Mononuclear cell (primary cell): ENCODE measurements around the gene SSU72. TPM values are rescaled to one million over a fixed set of nuclear protein-coding genes. Genes with fewer than 3 reads are reported as not detected.

Source experiments
- H3K27me3 ChIP-seq: 2 replicates; pipeline ENCODE4 v1.6.0; 2011; ENCODE audit warnings: low read length, control low read depth; ENCODE audit not compliant: insufficient read depth
- H3K4me1 ChIP-seq: 2 replicates; pipeline ENCODE4 v1.5.1; 2011; ENCODE audit warnings: mild to moderate bottlenecking, low read length, control low read depth; ENCODE audit not compliant: insufficient read depth
- H3K4me3 ChIP-seq: 2 replicates; pipeline ENCODE4 v1.5.1; 2011; ENCODE audit warnings: mild to moderate bottlenecking, low read length, moderate library complexity
- H3K9me3 ChIP-seq: 2 replicates; pipeline ENCODE4 v1.5.1; 2011; ENCODE audit warnings: low read depth, mild to moderate bottlenecking, control low read depth, low read length
- total RNA-seq: library from RNA; depleted of rRNA; stranded (reverse); fragments of >200 nt; gene quantifications from one replicate; pipeline ENCODE4 v1.2.3, GENCODE V29; 2012

Gene SSU72
- total RNA-seq, 1 donor, result 47.9 TPM

- H3K4me1 ChIP-seq, result no peaks in the 10 kb centered on the region
These were observed 16.8 kb upstream of the SSU72 start for GRCh38 chr1:1591452-1591851.

GRCh38 chr1:1583347-1584010 lies 8.8 kb upstream of the SSU72 start:
- no peaks in the 10 kb centered on the region for H3K9me3 ChIP-seq
- peaks cover 5% of the 10 kb centered on the region for H3K27me3 ChIP-seq
- H3K4me1 ChIP-seq, result no peaks in the 10 kb centered on the region
- H3K4me3 ChIP-seq, result no peak overlapping the region

More at GRCh38 chr1:1591452-1591851, 16.8 kb upstream of the SSU72 start:
- no peaks in the 10 kb centered on the region for H3K27me3 ChIP-seq
- H3K4me3 ChIP-seq, result no peak overlapping the region
- H3K9me3 ChIP-seq, result no peaks in the 10 kb centered on the region

DNA sequence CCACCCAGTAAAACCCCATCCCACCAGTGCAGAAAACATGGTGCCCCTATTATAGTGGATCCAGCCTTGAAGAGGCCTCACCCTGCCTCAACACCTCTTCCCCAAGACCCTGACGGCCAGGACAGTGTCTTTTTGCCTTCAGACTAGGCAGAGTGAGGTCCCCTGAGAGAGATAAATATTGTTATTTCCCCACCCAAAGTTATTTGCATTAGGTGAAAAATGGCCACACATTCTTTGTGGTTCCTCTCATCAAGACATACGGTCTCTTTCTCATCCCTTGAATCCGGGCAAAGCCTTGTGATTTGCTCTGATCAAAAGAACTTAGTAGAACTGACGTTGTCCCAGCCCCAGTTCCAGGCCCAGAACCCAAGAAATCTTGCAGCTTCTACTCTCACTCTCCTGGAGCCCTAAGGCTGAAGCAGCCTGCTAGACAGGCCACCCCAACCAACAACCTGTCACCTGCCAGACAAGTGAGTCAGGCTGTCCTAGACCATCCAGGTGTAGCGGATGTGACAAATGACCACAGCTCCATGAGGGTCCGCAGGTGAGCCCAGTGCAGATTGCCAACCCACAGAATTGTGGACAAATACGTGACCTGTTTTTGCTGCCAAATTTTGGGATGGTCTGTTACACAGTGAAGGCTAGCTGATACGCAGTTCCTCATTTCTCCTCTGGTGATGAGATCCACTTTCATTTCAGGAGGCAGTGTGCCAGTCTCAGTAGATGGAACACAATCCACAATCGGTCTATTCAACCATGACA lies 8.1 kb upstream of the SSU72 start:
- Histone ChIP-seq H3K4me1 (no peaks in the 10 kb centered on the region), H3K27me3 (peaks cover 5% of the 10 kb centered on the region), H3K4me3 (no peak overlapping the region), H3K9me3 (no peaks in the 10 kb centered on the region)

DNA sequence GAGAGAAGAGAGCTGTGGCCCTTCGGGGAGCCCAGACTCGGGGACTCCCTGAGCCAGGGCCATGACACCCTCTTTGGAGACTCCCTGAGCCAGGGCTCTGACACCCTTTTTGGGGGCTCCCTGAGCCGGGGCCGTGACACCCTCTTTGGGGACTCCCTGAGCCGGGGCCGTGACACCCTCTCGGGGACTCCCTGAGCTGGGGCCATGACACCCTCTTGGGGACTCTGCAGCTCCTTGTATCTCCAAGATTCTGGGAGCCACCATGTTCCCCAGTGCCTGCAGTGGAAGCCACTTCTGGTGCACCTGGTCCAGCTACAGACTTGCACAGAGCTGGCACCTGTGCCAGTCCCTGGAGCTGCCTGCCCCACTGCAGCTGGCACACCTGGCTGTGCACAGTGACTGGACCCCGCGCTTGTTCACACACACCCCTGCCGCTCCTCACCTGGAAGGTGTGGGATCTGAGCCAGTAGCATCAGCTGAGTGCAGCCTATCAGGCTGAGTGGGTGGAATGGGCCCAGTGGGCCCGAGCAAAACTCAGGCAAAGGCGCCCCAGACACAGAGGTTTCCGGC lies 3.8 kb upstream of the SSU72 start:
- Histone ChIP-seq H3K27me3 (peaks cover 5% of the 10 kb centered on the region), H3K4me3 (no peak overlapping the region), H3K9me3 (no peaks in the 10 kb centered on the region), H3K4me1 (peaks cover 12% of the 10 kb centered on the region)

- H3K9me3 ChIP-seq, result no peaks in the 10 kb centered on the region
- no peak overlapping the region for H3K4me3 ChIP-seq
- H3K4me1 ChIP-seq, result peaks cover 22% of the 10 kb centered on the region
- peaks cover 5% of the 10 kb centered on the region for H3K27me3 ChIP-seq
These were observed 2.8 kb upstream of the SSU72 start for GRCh38 chr1:1577367-1578011.

DNA sequence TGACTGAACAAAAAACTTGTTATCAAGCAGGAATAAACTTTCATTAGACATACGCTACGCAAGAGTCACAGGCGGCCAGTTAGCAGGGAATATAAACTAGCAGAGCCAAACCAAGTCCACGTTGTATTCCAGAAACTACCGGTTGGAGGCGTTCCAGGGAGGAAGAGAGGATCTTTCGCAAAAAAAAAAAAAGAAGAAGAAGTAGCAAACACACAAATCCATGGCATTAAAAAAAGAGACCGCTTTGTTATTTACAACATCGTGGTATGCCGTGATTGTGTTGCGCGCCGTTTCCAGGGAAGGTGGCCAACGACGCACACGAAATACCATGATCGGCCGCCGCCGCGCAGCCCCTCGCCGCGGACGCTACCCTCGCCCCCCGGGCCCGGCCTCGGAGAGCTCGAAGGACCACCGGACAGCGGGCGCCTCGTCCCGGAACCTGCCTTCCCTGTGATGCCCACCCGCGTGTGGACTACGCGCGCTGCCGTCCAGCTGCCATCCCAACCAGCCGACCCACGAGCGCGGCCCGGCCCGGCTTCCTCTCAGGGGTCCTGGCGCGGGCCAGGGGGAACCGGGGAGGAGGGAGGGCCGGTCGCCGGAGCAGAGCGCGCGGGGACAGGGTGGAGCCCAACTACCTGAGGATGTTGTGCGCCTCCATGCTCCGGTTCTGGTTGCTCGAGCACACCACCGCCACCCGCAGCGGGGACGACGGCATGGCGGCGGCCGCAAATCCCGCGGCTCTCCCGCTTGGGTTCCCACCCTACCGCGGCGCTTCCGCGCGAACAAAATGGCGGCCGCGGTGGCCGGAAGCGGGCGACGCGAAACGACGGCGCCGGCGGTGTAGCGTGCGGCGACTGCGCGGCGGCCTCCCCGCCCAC lies 581 bp downstream of the SSU72 start:
- peak overlapping the region; percentile 96 for H3K4me3 ChIP-seq
- peaks cover 32% of the 10 kb centered on the region for H3K4me1 ChIP-seq
- no peaks in the 10 kb centered on the region for H3K27me3 ChIP-seq
- H3K9me3 ChIP-seq, result no peaks in the 10 kb centered on the region

GRCh38 chr1:1569341-1569740 lies 5.3 kb downstream of the SSU72 start:
- H3K27me3 ChIP-seq, result no peaks in the 10 kb centered on the region
- no peak overlapping the region for H3K4me3 ChIP-seq
- no peaks in the 10 kb centered on the region for H3K9me3 ChIP-seq
- H3K4me1 ChIP-seq, result peaks cover 36% of the 10 kb centered on the region

DNA sequence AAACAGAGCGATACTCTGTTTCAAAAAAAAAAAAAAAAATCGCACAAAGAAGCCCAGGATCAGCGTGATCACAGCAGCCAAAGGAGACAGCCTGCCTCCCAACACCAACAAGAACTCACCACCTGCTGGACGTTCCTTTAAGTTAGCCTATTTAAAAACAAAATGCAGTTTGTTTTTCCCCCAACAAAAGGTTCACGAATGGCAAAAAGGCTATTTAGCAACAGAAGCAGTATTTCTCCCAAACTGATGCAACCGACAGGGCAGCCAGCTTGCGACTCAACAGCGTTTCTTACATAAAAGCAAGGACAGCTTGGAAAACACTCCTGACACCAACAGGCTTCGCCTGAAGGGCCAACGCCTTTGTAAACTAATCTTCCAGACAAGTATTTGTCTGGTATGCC lies 6.8 kb downstream of the SSU72 start:
- no peak overlapping the region for H3K4me3 ChIP-seq
- peaks cover 27% of the 10 kb centered on the region for H3K4me1 ChIP-seq
- no peaks in the 10 kb centered on the region for H3K9me3 ChIP-seq
- H3K27me3 ChIP-seq, result no peaks in the 10 kb centered on the region

GRCh38 chr1:1567152-1567875 lies 7.3 kb downstream of the SSU72 start:
- H3K27me3 ChIP-seq, result no peaks in the 10 kb centered on the region
- H3K4me1 ChIP-seq, result peaks cover 22% of the 10 kb centered on the region
- H3K9me3 ChIP-seq, result no peaks in the 10 kb centered on the region

DNA sequence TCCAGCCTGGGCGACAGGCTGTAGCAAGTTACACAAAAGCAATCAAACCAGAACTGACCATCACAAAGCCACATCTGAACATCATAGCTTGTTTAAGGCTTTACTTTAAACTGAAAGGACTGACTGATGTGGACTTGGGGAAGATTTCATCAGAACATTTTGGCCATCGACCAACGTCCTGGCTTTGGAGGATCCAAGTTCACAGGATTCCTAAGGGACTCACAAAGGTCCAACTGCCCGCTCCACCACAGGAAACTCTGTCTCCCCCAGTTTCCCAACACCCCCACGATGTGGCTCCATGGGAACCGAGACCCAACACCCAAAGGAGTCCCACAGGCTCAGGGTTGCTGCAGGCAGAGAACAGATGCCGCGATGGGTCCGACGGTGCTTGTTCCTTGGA lies 9.3 kb downstream of the SSU72 start:
- no peaks in the 10 kb centered on the region for H3K9me3 ChIP-seq
- no peaks in the 10 kb centered on the region for H3K27me3 ChIP-seq
- H3K4me3 ChIP-seq, result no peak overlapping the region
- H3K4me1 ChIP-seq, result peaks cover 17% of the 10 kb centered on the region

More at GRCh38 chr1:1567152-1567875, 7.3 kb downstream of the SSU72 start:
- H3K4me3 ChIP-seq, result no peak overlapping the region

- H3K4me1 ChIP-seq, result peaks cover 13% of the 10 kb centered on the region
- no peaks in the 10 kb centered on the region for H3K27me3 ChIP-seq
- no peak overlapping the region for H3K4me3 ChIP-seq
- no peaks in the 10 kb centered on the region for H3K9me3 ChIP-seq
These were observed 10.4 kb downstream of the SSU72 start for GRCh38 chr1:1564268-1564667.

DNA sequence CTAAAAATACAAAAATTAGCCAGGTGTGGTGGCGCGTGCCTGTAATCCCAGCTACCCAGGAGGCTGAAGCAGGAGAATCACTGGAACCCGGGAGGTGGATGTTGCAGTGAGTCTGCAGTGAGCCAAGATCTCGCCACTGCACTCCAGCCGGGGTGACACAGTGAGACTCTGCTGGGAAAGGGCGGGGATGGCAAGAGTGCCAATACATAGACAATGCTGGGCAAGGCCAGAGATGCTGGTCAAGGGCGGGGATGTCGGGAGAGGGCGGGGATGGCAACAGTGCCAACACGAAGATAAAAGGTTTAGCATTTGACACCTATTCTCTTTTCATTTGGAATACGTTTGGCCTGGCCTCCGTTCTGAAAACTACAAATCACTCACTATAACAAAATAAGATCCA lies 11.0 kb downstream of the SSU72 start:
- no peaks in the 10 kb centered on the region for H3K9me3 ChIP-seq
- peaks cover 13% of the 10 kb centered on the region for H3K4me1 ChIP-seq
- no peaks in the 10 kb centered on the region for H3K27me3 ChIP-seq
- H3K4me3 ChIP-seq, result no peak overlapping the region

DNA sequence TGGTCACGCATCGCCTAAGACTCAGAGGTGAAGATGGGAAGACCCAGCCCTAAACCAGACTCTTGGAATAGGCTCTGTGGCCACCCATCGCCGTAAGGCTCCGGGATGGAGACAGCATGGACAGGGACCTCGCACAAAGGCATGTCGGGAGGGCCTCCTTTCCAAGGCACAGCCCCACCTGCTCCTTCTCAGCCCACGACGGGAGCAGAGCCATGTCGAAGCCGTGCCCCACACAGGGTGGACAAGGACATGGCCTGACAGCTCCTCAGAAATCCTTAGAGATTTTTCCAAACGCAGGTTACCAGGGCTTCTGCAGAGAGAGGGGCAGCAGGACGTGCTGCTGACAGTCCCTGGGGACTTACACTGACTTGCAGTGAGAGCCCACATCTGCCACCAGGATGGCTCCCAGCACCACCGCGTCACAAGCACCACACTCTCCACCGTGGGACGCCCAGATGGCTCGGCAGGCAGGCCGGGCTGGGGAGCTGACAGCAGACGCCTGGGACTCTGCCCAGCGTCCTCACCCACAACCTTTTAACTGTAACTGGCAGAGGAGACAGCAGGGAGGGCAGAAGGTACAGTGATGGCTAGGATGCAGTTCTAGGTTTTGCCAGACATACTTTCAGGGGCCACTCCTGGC lies 12.0 kb downstream of the SSU72 start:
- Histone ChIP-seq H3K4me3 (no peak overlapping the region), H3K27me3 (no peaks in the 10 kb centered on the region), H3K4me1 (peaks cover 6% of the 10 kb centered on the region), H3K9me3 (no peaks in the 10 kb centered on the region)
